Sigmoid colon (tissue), 7 donors: ENCODE measurements around the gene PDILT. TPM values are rescaled to one million over a fixed set of nuclear protein-coding genes. Genes with fewer than 3 reads are reported as not detected.

Experiments used
- DNase-seq: peaks from one replicate; pipeline ENCODE4 v3.0.0-alpha.2; 2019
- H3K27ac ChIP-seq, 4 donors: fragments of 200-600 bp; sonication (generic); one replicate each; pipeline ENCODE4 v1.5.1; 2016 to 2019; ENCODE audit warnings: mild to moderate bottlenecking in 1 of 4
- H3K27me3 ChIP-seq, 3 donors: fragments of 200-600 bp; sonication (generic); one replicate each; pipeline ENCODE4 v1.5.1; 2019; ENCODE audit warnings: mild to moderate bottlenecking in 1 of 3
- H3K36me3 ChIP-seq, 4 donors: fragments of 200-600 bp; sonication (generic); one replicate each; pipeline ENCODE4 v1.5.1; 2016 to 2019
- H3K4me1 ChIP-seq, 4 donors: fragments of 200-600 bp; sonication (generic); one replicate each; pipeline ENCODE4 v1.5.1; 2017 to 2019
- H3K4me3 ChIP-seq, 4 donors: fragments of 200-600 bp; sonication (generic); one replicate each; pipeline ENCODE4 v1.5.1; 2017 to 2019; ENCODE audit warnings: mild to moderate bottlenecking in 2 of 4, moderate library complexity in 1 of 4
- H3K9me3 ChIP-seq, 4 donors: fragments of 200-600 bp in 3 of 4; sonication (generic) in 3 of 4; one replicate each; pipeline versions ENCODE4 v1.5.1 to v1.6.1; 2013 to 2019
- EP300 ChIP-seq, 4 donors: sonication (generic); formaldehyde crosslinking; IDR thresholded peaks; one replicate each; pipeline ENCODE4 v1.6.1; 2017; ENCODE audit warnings: antibody characterized with exemption in 4 of 4
- POLR2A ChIP-seq, 2 donors: fragments of 450-650 bp; IDR thresholded peaks; one replicate each; pipeline ENCODE4 v1.6.1; 2016; ENCODE audit warnings: antibody characterized with exemption in 2 of 2, mild to moderate bottlenecking in 2 of 2, moderate library complexity in 2 of 2
- POLR2AphosphoS5 ChIP-seq, 4 donors: sonication (generic); formaldehyde crosslinking; IDR thresholded peaks; one replicate each; pipeline ENCODE4 v1.6.1; 2017; ENCODE audit warnings: antibody characterized with exemption in 4 of 4
- WGBS, 2 donors: extraction: QIAGEN DNeasy Blood & Tissue Kit; methylation state at CpG; one replicate each; pipeline ENCODE4 v1.1.7; 2013; 5-methylcytosine and 5-hydroxymethylcytosine counted together
- intact Hi-C: fragments of 100-400 bp; cut with DNase I; formaldehyde crosslinking; loops from one replicate; pipeline ENCODE4 v1.15.1; 2023
- polyA plus RNA-seq, 3 donors: library from polyadenylated mRNA; stranded (reverse); fragments of 200-250 nt; gene quantifications; one replicate each; pipeline ENCODE4 v1.2.3, GENCODE V29; 2013
- total RNA-seq, 4 donors: library from RNA; depleted of rRNA; stranded (reverse); fragments of >200 nt; gene quantifications; one replicate each; pipeline ENCODE4 v1.1.0, GENCODE V29; 2016
- TF ChIP-seq, protein P1 (sequence below), 4 experiments: fragments of 450-650 bp in 3 of 4; fragments of 200-600 bp in 1 of 4; IDR thresholded peaks; one replicate each; pipeline ENCODE4 v1.5.1; 2016 to 2019; ENCODE audit warnings: antibody characterized with exemption in 4 of 4, mild to moderate bottlenecking in 3 of 4, moderate library complexity in 2 of 4
- donor health status: healthy with polysubstance abuse.
- donor health status: Bipolar disorder and iron deficiency.
- donor health status: healthy.

PDILT gene
- total and polyA plus RNA-seq, 7 donors, result not detected

GRCh38 chr16:20310421-20311395 is 93.8 kb downstream of the PDILT start:
- TF ChIP-seq, protein P1, sequence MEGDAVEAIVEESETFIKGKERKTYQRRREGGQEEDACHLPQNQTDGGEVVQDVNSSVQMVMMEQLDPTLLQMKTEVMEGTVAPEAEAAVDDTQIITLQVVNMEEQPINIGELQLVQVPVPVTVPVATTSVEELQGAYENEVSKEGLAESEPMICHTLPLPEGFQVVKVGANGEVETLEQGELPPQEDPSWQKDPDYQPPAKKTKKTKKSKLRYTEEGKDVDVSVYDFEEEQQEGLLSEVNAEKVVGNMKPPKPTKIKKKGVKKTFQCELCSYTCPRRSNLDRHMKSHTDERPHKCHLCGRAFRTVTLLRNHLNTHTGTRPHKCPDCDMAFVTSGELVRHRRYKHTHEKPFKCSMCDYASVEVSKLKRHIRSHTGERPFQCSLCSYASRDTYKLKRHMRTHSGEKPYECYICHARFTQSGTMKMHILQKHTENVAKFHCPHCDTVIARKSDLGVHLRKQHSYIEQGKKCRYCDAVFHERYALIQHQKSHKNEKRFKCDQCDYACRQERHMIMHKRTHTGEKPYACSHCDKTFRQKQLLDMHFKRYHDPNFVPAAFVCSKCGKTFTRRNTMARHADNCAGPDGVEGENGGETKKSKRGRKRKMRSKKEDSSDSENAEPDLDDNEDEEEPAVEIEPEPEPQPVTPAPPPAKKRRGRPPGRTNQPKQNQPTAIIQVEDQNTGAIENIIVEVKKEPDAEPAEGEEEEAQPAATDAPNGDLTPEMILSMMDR (IDR thresholded peaks at IDR 0.05), result no peak
- no peak for TF ChIP-seq POLR2A (IDR thresholded peaks at IDR 0.05)
- TF ChIP-seq EP300 (IDR thresholded peaks at IDR 0.05), result no peak
- no peak for TF ChIP-seq POLR2AphosphoS5 (IDR thresholded peaks at IDR 0.05)
- no peak for DNase-seq
- 84 to 92% methylated on average over 11 of the region's 11 CpGs for WGBS, 2 donors
- no peaks in the 10 kb centered on the region for H3K36me3 ChIP-seq
- no peaks in the 10 kb centered on the region for H3K4me1 ChIP-seq
- H3K27ac ChIP-seq, result no peak overlapping the region
- no peaks in the 10 kb centered on the region for H3K27me3 ChIP-seq
- intact Hi-C loops, result no loop called here
- no peak overlapping the region for H3K4me3 ChIP-seq
- no peaks in the 10 kb centered on the region for H3K9me3 ChIP-seq

DNA sequence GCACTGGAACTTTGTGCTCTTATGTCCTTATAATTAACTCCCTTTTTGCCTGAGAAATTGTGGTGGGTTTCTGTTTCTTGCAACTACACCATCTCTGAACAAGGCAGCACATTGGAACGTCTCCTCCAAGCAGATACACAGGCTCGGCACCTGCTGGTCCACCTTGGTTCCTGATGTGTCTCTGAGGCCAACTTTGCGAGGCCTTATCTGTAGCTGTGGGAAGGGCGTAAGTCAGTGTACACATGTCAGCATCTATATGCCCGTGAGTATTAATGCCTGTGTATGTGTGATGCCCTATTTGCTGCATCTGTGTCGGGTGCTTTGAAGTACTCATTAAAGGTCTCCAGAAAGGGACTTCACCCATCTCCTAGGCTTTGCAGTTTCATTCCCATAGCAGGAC is 94.8 kb downstream of the PDILT start:
- 75 to 86% methylated on average over 6 of the region's 6 CpGs for WGBS, 2 donors
- no peak for DNase-seq
- no peaks in the 10 kb centered on the region for H3K4me1 ChIP-seq
- no peaks in the 10 kb centered on the region for H3K9me3 ChIP-seq
- no peaks in the 10 kb centered on the region for H3K27me3 ChIP-seq
- H3K4me3 ChIP-seq, result no peak overlapping the region
- intact Hi-C loops, result no loop called here
- H3K27ac ChIP-seq, result no peak overlapping the region
- H3K36me3 ChIP-seq, result no peaks in the 10 kb centered on the region
- no peak for TF ChIP-seq EP300 (IDR thresholded peaks at IDR 0.05)
- TF ChIP-seq, protein P1 (IDR thresholded peaks at IDR 0.05), result no peak
- no peak for TF ChIP-seq POLR2A (IDR thresholded peaks at IDR 0.05)
- TF ChIP-seq POLR2AphosphoS5 (IDR thresholded peaks at IDR 0.05), result no peak

Other genes starting within 250 kb of the PDILT start
- not detected for gene GP2, start 77.2 kb downstream of the PDILT start, total RNA-seq
- gene GP2, start 77.2 kb downstream of the PDILT start, polyA plus RNA-seq, result 10 to 100 TPM in 1 of 3 donors, 1 to 10 TPM in 2; 1.0 to 12.0 (median 3.5) TPM
- gene UMOD, start 52.0 kb downstream of the PDILT start, total RNA-seq, result not detected
- gene UMOD, start 52.0 kb downstream of the PDILT start, polyA plus RNA-seq, result not detected
- gene ACSM5, start 4.8 kb upstream of the PDILT start, total RNA-seq, result 10 to 100 TPM in 1 of 4 donors, 1 to 10 TPM in 3; 2.8 to 11.4 (median 4.0) TPM
- gene ACSM5, start 4.8 kb upstream of the PDILT start, polyA plus RNA-seq, result 1 to 10 TPM in 2 of 3 donors, under 1 TPM in 1; 0.69 to 4.2 (median 1.3) TPM
- gene ACSM2A, start 46.8 kb upstream of the PDILT start, total RNA-seq, result under 1 TPM in 1 of 4 donors, not detected in 3; 0.49 TPM
- gene ACSM2A, start 46.8 kb upstream of the PDILT start, polyA plus RNA-seq, result 1 to 10 TPM in 1 of 3 donors, under 1 TPM in 1, not detected in 1; 0.06 to 1.2 TPM
- gene ACSM2B, start 171.6 kb upstream of the PDILT start, total RNA-seq, result under 1 TPM in 1 of 4 donors, not detected in 3; 0.14 TPM
- under 1 TPM in 1 of 3 donors, not detected in 2; 0.03 TPM for gene ACSM2B, start 171.6 kb upstream of the PDILT start, polyA plus RNA-seq